Inferior parietal cortex (tissue), 1 donor: ENCODE data around the gene GABRD.
A peak's percentile ranks its signal among the peaks of the same experiment; 100 is the strongest.

Experiments used
- DNase-seq: peaks from one replicate; pipeline ENCODE4 v3.0.0-alpha.2; 2016; ENCODE audit errors: extremely low spot score

GABRD gene

DNA sequence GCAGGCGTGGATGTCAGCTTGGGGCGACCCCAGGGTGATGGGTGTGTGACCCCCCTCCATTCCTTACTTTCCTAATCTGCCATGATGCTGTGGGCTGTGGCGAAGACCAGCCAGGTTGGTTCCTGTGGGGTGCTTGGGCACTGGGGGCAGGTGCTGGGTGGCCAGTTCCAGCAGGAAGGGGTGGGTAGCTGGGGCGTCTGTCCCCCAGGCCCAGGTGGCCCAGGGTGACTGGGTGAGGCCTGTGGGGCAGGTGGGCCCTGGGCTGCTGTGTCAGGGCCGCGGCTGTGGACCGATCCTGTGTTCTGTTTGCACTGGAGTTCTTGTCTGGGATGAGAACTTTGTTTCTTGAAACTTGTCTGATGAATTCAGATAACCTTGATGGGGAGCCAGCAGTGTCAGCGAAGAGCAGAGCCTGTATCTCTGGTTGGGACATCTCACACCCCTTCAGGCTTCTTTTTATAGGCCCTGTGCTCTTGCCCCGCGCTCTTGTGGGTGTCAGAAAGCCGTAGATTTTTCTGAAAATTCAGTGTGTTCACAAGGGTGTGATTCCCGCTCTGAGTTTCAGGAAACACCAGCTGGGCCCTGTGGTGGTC is 34.7 kb downstream of the GABRD start:
- no peak for DNase-seq

DNA sequence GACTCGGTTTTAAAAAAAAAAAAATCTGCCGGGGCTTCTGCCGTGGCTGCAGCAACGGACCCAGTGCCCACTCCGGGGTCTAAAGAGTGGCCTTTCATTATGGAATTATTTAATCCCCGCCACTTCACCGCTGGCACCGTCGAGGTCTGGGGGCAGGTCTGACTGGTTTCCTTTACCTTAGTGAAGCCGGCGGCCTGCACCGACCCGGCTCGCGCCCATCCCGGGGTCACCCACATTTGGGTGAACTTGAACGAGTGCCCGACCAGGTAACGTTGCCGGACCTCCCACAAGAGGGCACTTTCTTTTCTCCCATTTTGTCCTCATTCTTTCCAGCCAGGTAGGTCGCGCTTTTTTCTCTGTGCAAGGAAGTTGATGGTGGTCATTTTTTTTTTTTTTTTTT is 35.4 kb downstream of the GABRD start:
- DNase-seq, result no peak

DNA sequence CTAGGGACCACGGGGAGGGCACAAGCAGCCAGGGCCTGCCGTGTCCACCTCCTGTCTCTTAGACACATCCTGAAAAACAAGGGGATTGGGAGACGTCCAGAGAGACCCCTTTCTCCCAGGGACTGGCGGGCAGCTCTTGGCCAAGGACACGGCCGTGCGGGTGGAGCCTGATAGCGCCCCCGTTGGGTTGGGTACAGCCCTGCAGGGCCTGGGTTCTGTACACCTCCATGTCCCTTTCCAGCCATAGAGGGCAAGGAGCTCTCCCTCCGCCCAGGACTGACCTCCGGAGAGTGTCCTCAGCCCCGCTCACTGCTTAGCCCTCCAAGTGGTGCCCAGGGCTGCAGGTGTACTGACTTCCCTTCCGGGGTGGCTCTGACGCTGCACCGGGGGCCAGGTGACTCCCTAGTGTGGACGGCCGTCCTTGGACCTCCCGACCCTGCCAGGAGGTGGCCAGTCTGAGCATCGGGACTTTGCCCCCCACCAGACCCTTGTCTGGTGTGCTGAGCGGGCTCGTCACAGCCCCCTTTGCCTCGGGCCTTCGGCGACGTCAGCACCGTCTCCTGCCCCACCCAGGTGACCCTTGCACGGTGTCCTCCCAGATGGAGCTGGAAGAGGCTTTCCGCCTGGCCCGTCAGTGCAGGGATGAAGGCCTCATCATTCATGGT is 36.9 kb downstream of the GABRD start:
- no peak for DNase-seq

DNA sequence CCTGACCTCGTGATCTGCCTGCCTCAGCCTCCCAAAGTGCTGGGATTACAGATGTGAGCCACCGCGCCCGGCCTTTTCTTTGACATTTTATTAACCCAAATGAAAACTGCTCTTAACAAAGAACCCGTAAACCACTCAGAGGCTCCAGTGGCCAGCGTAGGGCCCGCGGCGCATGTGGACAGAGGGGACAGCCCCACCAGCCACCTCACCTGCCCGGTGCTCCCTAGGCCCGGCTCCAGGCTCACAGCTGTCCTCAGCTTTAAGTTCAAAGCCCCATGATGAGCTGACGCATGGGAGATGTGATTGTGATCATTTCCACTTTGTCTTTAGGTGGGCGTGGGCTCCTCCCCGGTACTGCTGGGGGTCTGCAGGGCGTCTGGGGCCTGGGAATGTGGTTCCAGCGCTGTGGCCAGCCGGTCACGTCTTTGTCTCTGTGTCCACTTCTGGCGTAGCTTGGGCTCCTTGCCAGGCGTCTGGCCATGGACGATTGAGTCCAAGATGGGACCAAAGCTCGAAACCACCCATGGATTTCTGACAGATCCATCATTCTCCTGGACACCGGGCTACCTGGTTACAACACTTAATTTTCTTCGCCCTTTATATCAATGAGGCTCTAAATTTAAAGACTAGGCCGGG is 37.9 kb downstream of the GABRD start:
- DNase-seq, result no peak

DNA sequence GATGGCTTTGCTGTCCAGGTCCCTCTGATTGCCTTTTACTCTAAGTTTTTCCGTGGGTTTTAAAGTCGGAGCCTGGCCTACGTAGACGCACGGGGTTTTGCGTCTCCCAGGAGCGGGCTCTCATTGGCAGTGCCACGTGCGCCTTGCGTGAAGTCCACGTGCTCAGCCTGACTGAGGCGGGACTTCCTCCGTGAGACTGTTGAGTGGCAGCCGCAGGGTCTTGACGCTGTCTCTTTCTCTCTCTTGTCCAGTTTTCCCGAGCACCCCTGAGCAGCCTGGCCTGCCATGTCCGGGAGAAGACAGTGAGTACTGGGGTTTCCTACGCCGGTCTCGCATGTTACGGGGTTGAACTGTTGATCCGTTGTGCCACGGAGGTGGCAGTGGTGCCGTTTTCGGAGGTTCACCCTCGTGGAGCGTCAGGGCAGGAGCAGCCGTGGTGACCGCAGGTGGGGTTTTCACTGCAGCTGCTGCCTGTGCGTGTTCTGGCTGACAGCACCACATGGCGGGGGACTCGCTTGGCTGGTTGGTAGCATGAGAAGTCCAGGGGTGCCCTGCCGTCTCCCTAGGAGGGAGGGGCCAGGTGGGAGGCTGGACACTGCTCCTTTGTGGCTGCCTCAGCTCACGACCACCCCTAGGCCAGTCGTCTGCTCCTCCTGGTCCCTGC is 40.3 kb downstream of the GABRD start:
- no peak for DNase-seq

DNA sequence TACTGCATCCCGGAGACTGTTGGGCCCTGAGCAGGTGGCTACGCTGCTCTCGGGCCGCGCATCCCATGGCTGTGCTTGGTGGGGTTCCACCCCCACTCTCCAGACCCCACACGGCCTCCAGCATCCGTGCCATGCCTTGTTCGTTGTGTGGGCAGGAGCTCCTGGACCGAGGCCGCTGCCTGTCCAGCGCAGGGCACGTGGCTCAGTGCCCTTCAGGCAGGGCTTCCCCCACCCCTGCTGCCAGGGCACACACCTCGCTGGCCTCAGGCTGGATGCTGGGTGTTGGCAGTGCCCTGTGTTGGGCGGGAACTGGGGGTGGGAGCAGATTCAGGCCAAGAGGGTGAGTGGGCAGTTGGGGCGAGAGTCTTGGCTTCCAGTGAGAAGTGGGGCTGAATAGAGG is 40.9 kb downstream of the GABRD start:
- no peak for DNase-seq

DNA sequence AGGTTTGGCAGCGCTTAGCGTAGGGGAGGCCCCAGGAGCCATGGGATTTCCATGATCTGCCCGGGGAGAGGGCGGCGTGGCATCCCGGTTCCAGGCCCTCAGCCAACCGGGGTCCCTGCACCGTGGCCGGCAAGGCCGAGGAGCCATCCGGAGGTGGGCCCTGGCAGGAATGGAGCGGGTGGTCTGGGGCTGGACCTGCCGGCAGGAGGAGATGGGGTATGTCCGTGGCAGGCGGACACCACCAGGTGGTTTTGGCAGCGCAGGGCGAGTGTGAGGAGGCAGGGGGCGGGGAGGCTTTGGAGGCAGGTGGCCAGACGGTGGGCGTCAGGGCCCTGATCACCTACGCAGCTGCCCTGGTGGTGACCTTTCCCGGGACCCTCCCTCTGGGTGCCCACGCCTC is 41.4 kb downstream of the GABRD start:
- DNase-seq, result no peak

DNA sequence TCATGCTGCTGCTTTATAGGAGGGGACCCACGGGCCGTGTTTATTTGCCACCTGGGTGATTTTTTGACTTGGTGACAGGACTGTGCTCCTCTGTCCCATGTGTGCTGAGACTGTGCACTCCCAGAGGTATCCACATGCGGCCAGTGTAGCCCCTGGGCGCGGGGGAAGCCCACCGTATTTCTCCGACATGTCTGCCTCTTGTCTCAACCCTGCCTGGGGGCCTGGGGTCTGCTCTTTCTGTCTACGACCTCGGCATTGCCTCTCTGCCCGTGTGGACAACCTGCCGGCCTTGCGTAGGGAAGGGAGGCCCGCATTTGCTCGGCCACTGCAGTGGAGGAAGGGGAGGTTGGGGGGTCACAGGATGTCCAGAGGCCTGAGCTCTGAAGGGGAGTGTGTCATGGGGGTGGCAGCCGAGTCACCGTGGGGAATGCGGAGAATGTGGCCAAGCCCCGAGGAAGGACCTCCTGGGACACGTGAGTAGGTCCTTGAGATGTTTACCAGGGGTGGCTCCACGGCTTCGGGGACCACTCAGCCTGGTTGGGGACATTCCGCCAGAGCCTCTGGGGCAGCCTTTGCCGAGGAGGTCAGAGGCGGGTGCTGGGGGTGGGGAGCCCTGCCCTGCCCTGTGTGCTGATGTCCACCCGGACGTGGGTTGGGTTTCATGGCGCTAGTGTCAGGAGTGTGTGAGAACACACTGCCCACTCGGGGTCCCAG is 42.1 kb downstream of the GABRD start:
- no peak for DNase-seq

DNA sequence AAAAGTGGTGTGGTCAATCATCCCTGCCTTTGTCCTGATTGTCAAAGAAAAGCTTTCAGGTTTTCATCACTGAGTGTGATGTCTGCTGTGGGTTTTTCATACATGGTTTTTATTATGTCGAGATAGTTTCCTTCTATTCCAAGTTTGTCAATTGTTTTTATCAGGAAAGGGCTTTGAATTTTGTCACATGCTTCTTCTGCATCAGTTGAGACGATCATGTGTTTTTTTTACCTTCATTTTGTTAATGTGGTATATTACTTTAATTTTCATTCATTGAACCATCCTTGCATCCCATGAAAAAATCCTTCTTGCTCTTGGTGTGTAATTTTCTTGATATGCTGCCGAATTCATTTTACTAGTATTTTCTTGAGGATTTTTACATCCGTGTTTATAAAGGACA is 46.6 kb downstream of the GABRD start:
- DNase-seq, result no peak

DNA sequence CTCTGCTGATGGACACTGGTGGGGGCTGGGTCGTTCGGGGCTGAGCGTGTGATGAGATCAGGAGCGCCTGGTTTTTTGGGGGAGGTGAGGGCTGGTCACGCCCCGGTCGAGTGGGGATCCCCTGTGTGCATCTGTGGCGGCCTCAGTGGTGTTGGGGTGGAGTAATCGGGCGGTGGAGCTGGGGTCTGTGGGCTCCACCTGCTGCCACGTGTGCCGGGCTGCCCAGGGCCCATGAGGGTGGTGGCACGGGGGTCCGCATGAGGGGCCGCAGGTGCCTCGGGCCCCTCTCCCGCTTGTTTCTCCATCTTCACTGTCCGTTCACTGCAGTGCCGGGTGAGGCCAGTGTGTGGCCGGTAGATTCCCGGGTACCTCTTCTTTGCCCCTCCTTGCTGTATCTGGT is 48.2 kb downstream of the GABRD start:
- no peak for DNase-seq

DNA sequence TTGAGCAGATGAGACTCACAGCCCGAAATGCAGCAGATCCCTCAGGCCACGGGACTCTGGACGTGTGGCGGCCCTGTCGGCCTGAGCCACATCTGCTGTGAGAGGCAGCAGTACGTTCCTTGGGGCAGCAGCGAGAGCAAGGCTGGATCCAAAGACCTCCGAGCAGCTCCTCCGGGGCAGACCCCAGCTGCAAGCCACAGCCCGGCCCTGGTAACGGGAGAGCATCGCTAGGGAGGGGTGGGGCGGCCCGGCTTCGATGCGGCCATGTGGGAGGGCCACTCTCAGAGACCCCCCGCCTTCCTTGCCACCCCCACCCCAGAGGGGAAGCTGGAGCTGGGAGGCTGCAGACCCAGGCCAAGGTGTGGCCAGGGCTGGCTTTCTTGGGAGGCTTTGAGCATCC is 48.8 kb downstream of the GABRD start:
- DNase-seq, result no peak

DNA sequence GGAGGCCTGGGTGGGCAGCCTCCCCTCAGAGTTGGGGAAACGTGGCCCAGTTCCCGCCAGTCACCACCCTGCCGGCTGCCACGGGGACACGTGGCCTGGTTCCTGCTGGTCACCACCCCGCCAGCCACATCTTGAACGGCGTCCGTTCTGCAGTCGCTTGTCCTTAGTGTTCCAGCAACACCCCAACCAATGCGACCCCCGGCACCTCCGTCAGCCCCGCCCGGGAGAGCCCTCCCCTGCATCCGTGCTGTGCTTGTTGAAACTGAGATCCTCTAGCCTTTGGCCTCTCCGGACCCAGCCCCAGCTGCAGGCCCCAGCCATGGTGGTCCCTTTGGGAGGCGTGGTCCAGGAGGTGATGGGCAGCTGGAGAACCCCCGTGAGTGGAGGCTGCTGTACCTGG is 49.8 kb downstream of the GABRD start:
- no peak for DNase-seq

DNA sequence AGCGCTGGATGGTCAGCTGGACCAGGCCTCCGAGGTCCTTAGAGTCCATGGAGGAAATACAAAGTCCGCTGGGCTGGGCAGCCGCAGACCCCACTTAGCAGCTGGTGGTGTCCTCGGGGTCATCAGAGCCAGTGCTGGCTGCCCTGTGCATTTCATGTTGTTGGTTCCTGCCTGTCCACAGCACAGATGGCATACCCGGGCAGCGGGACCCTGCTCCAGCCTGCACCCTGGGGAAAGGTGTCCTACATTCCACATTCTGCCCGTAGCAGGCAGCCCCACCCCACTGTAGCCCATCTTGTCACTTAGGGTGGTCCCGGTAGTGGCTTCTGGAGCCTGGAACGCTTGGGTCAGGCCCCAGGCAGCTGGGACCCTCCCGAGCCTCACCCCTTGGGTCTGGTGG is 50.9 kb downstream of the GABRD start:
- DNase-seq, result no peak

DNA sequence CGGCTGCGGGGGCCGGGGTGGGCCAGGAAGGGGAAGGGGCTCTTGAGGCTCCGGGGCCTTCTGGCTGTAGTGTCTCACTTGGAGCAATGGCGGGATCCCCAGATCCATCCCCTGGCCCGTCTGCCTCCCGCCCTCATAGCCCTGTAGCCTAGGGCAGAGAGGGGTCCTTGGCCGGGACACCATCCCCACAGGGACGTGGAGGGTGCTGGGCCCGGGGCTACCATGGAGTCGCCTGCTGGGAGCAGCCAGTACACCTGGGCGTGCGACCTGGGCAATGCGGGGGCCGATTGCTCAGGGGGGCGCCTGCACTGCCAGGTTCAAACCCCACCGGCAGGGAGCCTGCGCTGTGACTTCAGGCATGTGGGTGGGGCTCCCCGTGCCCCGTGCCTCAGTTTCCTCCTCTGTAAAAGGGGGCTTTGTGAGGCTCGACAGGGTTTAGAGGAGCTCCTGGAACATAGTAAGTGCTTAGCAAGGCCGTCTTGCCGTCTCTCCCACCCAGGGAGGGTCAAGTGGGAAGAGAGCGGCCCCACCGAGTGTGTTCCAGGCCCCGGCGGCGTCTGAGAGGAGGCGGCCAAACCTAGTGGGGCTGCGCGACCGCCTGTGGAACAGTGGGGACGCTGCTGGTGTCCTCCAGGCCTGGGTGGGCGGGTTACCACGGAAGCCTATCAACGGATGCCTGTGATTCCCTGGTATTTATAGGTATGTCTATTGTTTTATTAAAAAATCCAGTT is 51.8 kb downstream of the GABRD start:
- DNase-seq, result no peak

DNA sequence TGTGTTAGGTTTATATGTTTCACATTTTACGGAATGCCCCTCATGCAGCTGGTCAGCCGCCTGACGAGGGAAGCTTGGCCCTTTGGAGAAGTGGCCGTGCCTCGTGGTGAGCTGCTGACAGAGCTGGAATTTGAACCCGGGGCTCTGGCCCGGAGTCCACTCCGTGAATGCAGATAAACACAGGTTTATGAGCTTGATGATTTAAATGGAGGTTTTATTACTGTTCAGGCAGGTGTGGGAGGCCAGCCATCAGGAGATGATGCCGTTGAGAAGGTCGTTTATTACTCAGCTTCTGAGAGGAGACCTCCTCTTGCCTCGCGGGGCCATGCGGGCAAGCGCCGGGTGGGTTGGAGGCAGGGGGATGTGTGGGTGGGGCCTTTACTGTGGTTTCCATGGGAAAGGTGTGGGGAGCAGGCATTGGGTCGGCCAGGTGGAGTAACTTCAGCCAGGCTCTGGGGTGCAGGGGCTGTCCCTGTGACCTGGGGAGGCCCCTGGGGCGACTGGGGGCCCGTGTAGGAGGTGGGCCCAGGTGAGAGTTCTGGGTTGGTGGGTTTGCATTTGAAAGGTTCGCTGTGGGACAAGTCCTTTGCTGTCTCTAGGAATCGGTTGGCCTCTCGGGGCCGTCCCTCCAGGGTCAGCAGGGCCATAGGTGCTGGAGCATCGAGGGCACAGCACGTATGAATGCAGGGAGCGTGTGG is 53.1 kb downstream of the GABRD start:
- no peak for DNase-seq

DNA sequence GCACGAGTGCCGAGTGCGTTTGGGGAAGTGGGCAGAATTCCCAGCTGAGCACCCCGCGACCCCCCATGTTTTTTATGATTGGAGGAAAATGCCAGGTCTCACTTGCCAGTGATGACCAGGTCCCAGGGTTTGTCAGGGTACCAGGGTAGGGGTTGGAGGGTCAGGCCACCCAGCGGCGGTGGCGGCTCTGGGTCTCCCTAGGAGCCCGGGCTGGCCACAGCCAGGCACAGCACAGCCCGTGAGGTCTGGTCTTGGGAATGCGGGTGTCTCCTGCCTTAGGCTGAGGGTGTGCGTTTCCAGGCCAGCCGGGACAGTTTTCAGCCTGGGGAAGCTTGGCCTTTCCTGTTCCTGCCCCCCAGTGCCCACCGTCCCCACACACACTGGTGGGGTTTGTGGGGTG is 53.7 kb downstream of the GABRD start:
- no peak for DNase-seq

DNA sequence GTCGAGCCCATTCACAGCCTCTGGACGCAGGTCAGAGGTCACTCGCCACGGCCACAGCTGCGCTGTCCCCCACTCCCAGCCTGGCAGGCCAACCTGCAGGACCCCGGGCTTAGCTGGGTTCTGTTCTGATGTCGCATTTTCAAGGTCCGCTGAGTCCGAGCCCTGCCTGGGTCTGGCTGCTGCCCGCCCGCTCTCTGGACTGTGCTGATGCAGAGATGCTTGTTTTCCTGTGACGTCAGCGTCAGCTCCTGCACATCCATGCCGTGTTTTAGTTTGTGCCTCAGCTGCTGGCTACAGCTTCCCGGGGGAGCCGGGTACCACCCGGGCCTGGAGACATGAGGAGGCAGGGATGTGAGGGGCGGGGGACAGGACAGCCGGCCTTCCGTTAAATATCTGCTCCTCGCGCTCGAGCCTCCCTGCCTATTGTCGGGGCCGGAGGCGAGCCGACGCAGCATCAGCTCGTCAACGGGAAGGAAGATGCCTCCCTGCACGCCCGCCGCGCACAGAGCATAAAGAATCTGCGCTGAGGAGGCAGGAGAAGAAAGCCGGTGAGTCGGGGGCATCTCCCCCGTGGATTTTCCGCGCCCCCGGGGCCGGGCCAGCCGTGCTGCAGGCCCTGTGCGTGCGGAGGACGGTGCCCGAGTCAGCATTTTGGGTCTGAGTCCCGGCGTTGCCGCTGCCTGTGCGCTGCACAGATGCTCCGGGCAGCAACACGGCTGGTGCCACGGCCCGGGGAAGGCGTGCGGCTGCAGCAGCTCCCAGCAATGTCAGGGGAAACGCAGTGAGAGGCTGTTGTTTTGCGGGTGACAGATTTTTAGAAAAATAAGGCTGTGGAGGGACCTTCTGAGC is 54.5 kb downstream of the GABRD start:
- DNase-seq, result peak; percentile 81

DNA sequence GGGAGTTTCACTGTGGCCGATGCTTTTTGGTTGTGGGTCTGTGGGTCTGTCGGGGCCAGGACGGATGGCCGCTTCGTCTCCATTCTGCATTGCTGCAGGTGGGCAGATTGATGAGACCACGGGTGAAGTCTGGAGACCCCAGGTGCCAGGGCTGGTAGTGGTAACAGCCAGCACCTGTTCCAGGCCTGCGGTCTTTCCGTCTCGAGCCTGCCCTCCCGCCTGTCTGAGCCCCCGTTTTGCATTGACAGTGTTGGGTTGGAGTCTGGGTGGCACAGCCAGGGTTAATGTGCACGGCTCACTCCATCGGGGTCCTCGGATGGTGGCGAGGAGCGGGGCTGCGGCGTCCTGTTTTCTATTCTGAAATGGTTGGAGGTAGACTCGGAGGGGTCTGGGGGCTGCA is 55.3 kb downstream of the GABRD start:
- no peak for DNase-seq

DNA sequence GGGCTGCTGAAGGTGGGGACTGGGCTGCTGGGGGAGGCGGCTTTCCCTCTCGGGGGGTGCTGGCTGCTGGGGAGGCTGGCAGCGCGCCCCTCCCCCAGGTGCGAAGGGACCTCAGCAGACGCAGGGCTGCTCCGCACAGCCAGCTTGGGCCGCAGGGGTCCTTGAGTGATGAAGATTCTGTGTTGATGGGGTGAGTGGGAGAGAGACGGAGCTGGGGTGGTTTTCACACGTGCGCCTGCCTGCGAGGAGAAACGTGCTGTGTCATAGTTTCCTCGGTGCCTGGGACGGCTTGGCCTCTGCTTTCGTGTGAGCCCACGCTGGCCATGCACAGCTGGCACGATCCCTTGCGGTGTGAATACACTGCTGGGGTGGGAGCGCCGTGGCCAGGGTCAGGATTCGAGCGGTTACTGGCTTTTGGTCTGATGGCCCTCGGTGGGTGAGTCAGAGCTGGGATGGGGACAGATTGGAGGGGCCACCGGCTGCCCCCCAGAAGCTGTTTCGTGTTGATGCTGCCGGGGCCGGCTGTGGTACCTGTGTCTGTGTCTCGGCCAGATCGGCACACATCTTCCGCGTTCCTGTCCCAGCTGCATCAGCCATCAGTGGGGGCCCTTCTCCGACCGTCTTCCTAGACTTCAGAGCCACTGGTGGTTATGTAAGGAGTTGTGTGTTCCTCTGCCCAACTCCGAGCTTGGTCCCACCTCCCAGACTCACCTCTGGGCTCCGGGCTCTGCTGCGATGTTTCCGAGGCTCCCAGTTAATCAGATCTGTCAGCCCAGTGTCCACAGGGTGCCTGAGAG is 56.0 kb downstream of the GABRD start:
- DNase-seq, result peak; percentile 31
